H1 (cell line): ENCODE data around the gene SPINT2. TPM values are rescaled to one million over a fixed set of nuclear protein-coding genes. Genes with fewer than 3 reads are reported as not detected.
A peak's percentile ranks its signal among the peaks of the same experiment; 100 is the strongest.

Experiments used
- CTCF ChIA-PET: fragments of 300-600 bp; sonication (Branson Sonifier 250); formaldehyde crosslinking; loops from one replicate; lab custom pipeline; 2021; ENCODE audit not compliant: partially characterized antibody; lab: Charles Lee
- POLR2A ChIA-PET: fragments of 300-600 bp; sonication (Branson Sonifier 250); formaldehyde crosslinking; loops from one replicate; lab custom pipeline; 2021; ENCODE audit warnings: inconsistent platforms; ENCODE audit not compliant: partially characterized antibody; lab: Charles Lee
- DNase-seq, 2 experiments: peaks; one replicate each; pipeline versions ENCODE4 v3.0.0 to v3.0.0-alpha.2; 2010 to 2022; ENCODE audit warnings: low spot score in 2 of 2, low read depth in 1 of 2, mixed read lengths in 1 of 2
- FAIRE-seq: peaks from 2 replicates; lab custom pipeline; 2011; peaks lifted over from hg19 to GRCh38; lab: Jason Lieb, UNC
- H2AFZ ChIP-seq: 2 replicates; pipeline ENCODE4 v1.8.1; 2012; ENCODE audit warnings: low read length, inconsistent platforms
- H2AK5ac ChIP-seq: 2 replicates; pipeline ENCODE4 v1.6.1; 2013; ENCODE audit warnings: low read depth, low read length
- H2BK120ac ChIP-seq: replicated peaks from 2 replicates; pipeline ENCODE3; 2013; ENCODE audit warnings: low read depth, low read length, inconsistent platforms
- H2BK12ac ChIP-seq: 2 replicates; pipeline ENCODE4 v1.6.1; 2013; ENCODE audit warnings: low read depth, low read length
- H2BK15ac ChIP-seq: 2 replicates; pipeline ENCODE4 v1.6.1; 2013; ENCODE audit warnings: low read length
- H2BK20ac ChIP-seq: 2 replicates; pipeline ENCODE4 v1.6.1; 2013; ENCODE audit warnings: low read length
- H2BK5ac ChIP-seq: 2 replicates; pipeline ENCODE4 v1.6.1; 2013; ENCODE audit warnings: low read depth, low read length
- H3K14ac ChIP-seq: 2 replicates; pipeline ENCODE4 v1.6.1; 2013; ENCODE audit warnings: inconsistent platforms; ENCODE audit not compliant: insufficient read length
- H3K18ac ChIP-seq: 2 replicates; pipeline ENCODE4 v1.6.1; 2013; ENCODE audit warnings: low read length; ENCODE audit errors: extremely low read depth
- H3K23ac ChIP-seq: 2 replicates; pipeline ENCODE4 v1.6.1; 2013; ENCODE audit warnings: inconsistent platforms; ENCODE audit not compliant: insufficient read length
- H3K23me2 ChIP-seq: 2 replicates; pipeline ENCODE4 v1.6.1; 2013; ENCODE audit warnings: low read depth, low read length
- H3K27ac ChIP-seq: 2 replicates; pipeline ENCODE4 v1.6.1; 2011; ENCODE audit warnings: low read depth, low read length, inconsistent platforms
- H3K27me3 ChIP-seq, 4 experiments: replicated peaks in 1 of 4; 1 replicate in 1 of 4; 2 replicates in 3 of 4; pipeline versions ENCODE4 v1.6.1 to v1.8.1; 2011 to 2013; ENCODE audit warnings: low read length in 3 of 4, mild to moderate bottlenecking in 3 of 4, inconsistent platforms in 2 of 4, mixed read lengths in 2 of 4, moderate library complexity in 1 of 4; ENCODE audit not compliant: control insufficient read depth in 3 of 4, insufficient read depth in 3 of 4; ENCODE audit errors: extremely low read depth in 1 of 4
- H3K36me3 ChIP-seq, 4 experiments: 2 replicates each; pipeline versions ENCODE4 v1.6.1 to v1.8.1; 2011 to 2013; ENCODE audit warnings: mild to moderate bottlenecking in 4 of 4, low read length in 3 of 4, moderate library complexity in 2 of 4, control low read depth in 1 of 4, inconsistent platforms in 1 of 4; ENCODE audit not compliant: insufficient read depth in 4 of 4, control insufficient read depth in 2 of 4
- H3K4ac ChIP-seq: replicated peaks from 2 replicates; pipeline ENCODE3; 2013; ENCODE audit warnings: low read length, low read depth, mixed read lengths, inconsistent platforms; ENCODE audit not compliant: insufficient read length
- H3K4me1 ChIP-seq, 4 experiments: replicated peaks in 1 of 4; 1 replicate in 1 of 4; 2 replicates in 3 of 4; pipeline versions ENCODE4 v1.6.1 to v1.8.1; 2011 to 2013; ENCODE audit warnings: low read length in 3 of 4, inconsistent platforms in 2 of 4, mixed read lengths in 1 of 4; ENCODE audit not compliant: insufficient read depth in 4 of 4, control insufficient read depth in 3 of 4
- H3K4me2 ChIP-seq, 2 experiments: 2 replicates each; pipeline versions ENCODE4 v1.6.1 to v1.8.1; 2011 to 2013; ENCODE audit warnings: low read depth in 2 of 2, low read length in 2 of 2, control low read depth in 1 of 2, inconsistent platforms in 1 of 2, mild to moderate bottlenecking in 1 of 2; ENCODE audit not compliant: insufficient read depth in 1 of 2
- H3K4me3 ChIP-seq, 4 experiments: fragments of 200-600, 300-600 bp in 1 of 4; sonication (generic), shearing (Covaris generic), sonication (Bioruptor Twin) in 1 of 4; 2 replicates each; pipeline versions ENCODE4 v1.5.1 to v1.8.1; 2011 to 2016; ENCODE audit warnings: low read length in 4 of 4, low read depth in 3 of 4, control low read depth in 2 of 4, inconsistent platforms in 2 of 4, mild to moderate bottlenecking in 2 of 4, mixed read lengths in 1 of 4, moderate library complexity in 1 of 4; ENCODE audit not compliant: insufficient read depth in 2 of 4; ENCODE audit errors: extremely low read depth in 1 of 4
- H3K56ac ChIP-seq: replicated peaks from 2 replicates; pipeline ENCODE3; 2013; ENCODE audit warnings: low read depth, mild to moderate bottlenecking, mixed read lengths, low read length, inconsistent platforms; ENCODE audit not compliant: insufficient read length
- H3K79me1 ChIP-seq: 2 replicates; pipeline ENCODE4 v1.6.1; 2013; ENCODE audit warnings: low read depth, low read length, control low read depth
- H3K79me2 ChIP-seq, 2 experiments: 2 replicates each; pipeline versions ENCODE4 v1.6.1 to v1.8.1; 2012 to 2013; ENCODE audit warnings: low read length in 2 of 2, mild to moderate bottlenecking in 2 of 2, inconsistent platforms in 1 of 2; ENCODE audit not compliant: insufficient read depth in 2 of 2, control insufficient read depth in 1 of 2
- H3K9ac ChIP-seq, 4 experiments: replicated peaks in 1 of 4; 1 replicate in 1 of 4; 2 replicates in 3 of 4; pipeline versions ENCODE4 v1.6.1 to v1.8.1; 2011 to 2013; ENCODE audit warnings: low read depth in 3 of 4, low read length in 3 of 4, control low read depth in 2 of 4, mild to moderate bottlenecking in 2 of 4, moderate library complexity in 2 of 4, inconsistent platforms in 1 of 4; ENCODE audit errors: extremely low read depth in 1 of 4
- H3K9me3 ChIP-seq, 2 experiments: 2 replicates each; pipeline versions ENCODE4 v1.6.1 to v1.8.1; 2012 to 2013; ENCODE audit warnings: mild to moderate bottlenecking in 2 of 2, moderate library complexity in 2 of 2, control low read depth in 1 of 2, inconsistent platforms in 1 of 2, low read depth in 1 of 2, low read length in 1 of 2, mixed read lengths in 1 of 2; ENCODE audit not compliant: insufficient read depth in 2 of 2
- H4K20me1 ChIP-seq, 2 experiments: replicated peaks in 1 of 2; 2 replicates each; pipeline versions ENCODE3 to v1.8.1; 2011 to 2013; ENCODE audit warnings: inconsistent platforms in 2 of 2, low read length in 2 of 2, mild to moderate bottlenecking in 1 of 2; ENCODE audit not compliant: insufficient read depth in 2 of 2, control insufficient read depth in 1 of 2
- H4K5ac ChIP-seq: 2 replicates; pipeline ENCODE4 v1.6.1; 2013; ENCODE audit warnings: low read length, low read depth, mixed read lengths, inconsistent platforms; ENCODE audit not compliant: insufficient read length
- H4K8ac ChIP-seq: 2 replicates; pipeline ENCODE4 v1.8.0; 2013; ENCODE audit warnings: mild to moderate bottlenecking, moderate library complexity, low read length, inconsistent platforms; ENCODE audit not compliant: insufficient read depth; ENCODE audit errors: extremely low read depth
- H4K91ac ChIP-seq: replicated peaks from 2 replicates; pipeline ENCODE3; 2013; ENCODE audit warnings: low read length, mixed read lengths, inconsistent platforms; ENCODE audit not compliant: insufficient read length
- ATF2 ChIP-seq: IDR thresholded peaks from 2 replicates; pipeline ENCODE4 v1.6.1; 2012; ENCODE audit warnings: low read length, inconsistent platforms
- ATF3 ChIP-seq: IDR thresholded peaks from 2 replicates; pipeline ENCODE4 v1.6.1; 2011; ENCODE audit warnings: low read depth, mild to moderate bottlenecking, low read length; ENCODE audit not compliant: insufficient read depth
- BACH1 ChIP-seq: IDR thresholded peaks from 2 replicates; pipeline ENCODE4 v1.6.1; 2012; ENCODE audit warnings: low read length, improper control_type of control experiment
- BRCA1 ChIP-seq: IDR thresholded peaks from 2 replicates; pipeline ENCODE4 v1.6.1; 2012; ENCODE audit warnings: low read depth, low read length, improper control_type of control experiment
- CREB1 ChIP-seq: IDR thresholded peaks from 2 replicates; pipeline ENCODE4 v1.6.1; 2012; ENCODE audit warnings: inconsistent platforms
- GTF2F1 ChIP-seq: IDR thresholded peaks from 2 replicates; pipeline ENCODE4 v1.6.1; 2012; ENCODE audit warnings: low read depth, low read length, improper control_type of control experiment, borderline replicate concordance
- HDAC2 ChIP-seq, 2 experiments: fragments of 300-600 bp in 1 of 2; sonication (generic) in 1 of 2; IDR thresholded peaks; 2 replicates each; pipeline ENCODE4 v1.6.1; 2011 to 2012; ENCODE audit warnings: low read depth in 2 of 2, low read length in 2 of 2, mild to moderate bottlenecking in 2 of 2, moderate library complexity in 2 of 2, borderline replicate concordance in 1 of 2, inconsistent platforms in 1 of 2
- NANOG ChIP-seq: IDR thresholded peaks from 2 replicates; pipeline ENCODE4 v1.6.1; 2011; ENCODE audit warnings: low read length, low read depth, mild to moderate bottlenecking, inconsistent platforms; ENCODE audit not compliant: insufficient read depth, poor library complexity, severe bottlenecking
- SAP30 ChIP-seq: fragments of 300-600 bp; sonication (generic); IDR thresholded peaks from 2 replicates; pipeline ENCODE4 v1.7.1; 2012; ENCODE audit warnings: low read length, moderate library complexity, mild to moderate bottlenecking, inconsistent platforms; ENCODE audit not compliant: insufficient read depth, insufficient replicate concordance
- SRF ChIP-seq: IDR thresholded peaks from 2 replicates; pipeline ENCODE4 v1.6.1; 2011; ENCODE audit warnings: mild to moderate bottlenecking, low read depth, low read length, moderate library complexity
- WGBS, 2 experiments: shearing (Covaris generic) in 1 of 2; methylation state at CpG; one replicate each; pipeline versions ENCODE4 v1.1.6 to v1.1.7; 2013 to 2015; ENCODE audit warnings: low lambda C conversion rate in 2 of 2, mixed read lengths in 2 of 2, inconsistent platforms in 1 of 2, low coverage in 1 of 2, missing lambda C conversion rate in 1 of 2; ENCODE audit not compliant: insufficient replicate concordance in 2 of 2, insufficient coverage in 1 of 2, insufficient read length in 1 of 2; ENCODE audit errors: extremely low coverage in 1 of 2, missing lambda C conversion rate in 1 of 2; 5-methylcytosine and 5-hydroxymethylcytosine counted together
- polyA plus RNA-seq, 7 experiments: library from polyadenylated mRNA; depleted of rRNA in 3 of 7; stranded (reverse) in 5 of 7; unstranded in 2 of 7; fragments of >200 nt in 5 of 7; fragments of 200-250 nt in 2 of 7; gene quantifications; 1 replicate in 5 of 7; 2 replicates in 1 of 7; 4 replicates in 1 of 7; pipeline versions ENCODE4 v1.2.1 to v1.2.3, GENCODE V29; 2011 to 2013; ENCODE audit warnings: missing spikeins in 2 of 7, mixed read lengths in 2 of 7
- total RNA-seq: library from RNA; stranded (reverse); fragmentation: NEBNext Ultra II Directional; extraction: Animal tissue kit (Norgen Biotek cat#: 25700); gene quantifications from 2 replicates; pipeline ENCODE4 v1.2.1, GENCODE V29; 2021

Gene SPINT2
- total and polyA plus RNA-seq, 2 of the 8 experiments (the other 6 are each of a cell fraction or from before 2014, with no cell fraction given), result 294 to 296 TPM

- H4K5ac ChIP-seq, result no peak overlapping the region
- no peak overlapping the region for H2AFZ ChIP-seq
- peaks cover 0 to 16% (median 12%) of the 10 kb centered on the region in 4 experiments; a peak in 4 of 7 replicates for H3K27me3 ChIP-seq
- WGBS, 2 experiments, result 83% methylated on average over 5 of the region's 5 CpGs; no CpG with 5 or more reads in 1 of the 2 experiments
- H3K36me3 ChIP-seq, result no peaks in the 10 kb centered on the region
- H4K20me1 ChIP-seq, result peaks cover 0 to 2% of the 10 kb centered on the region in 2 experiments
- no peak for FAIRE-seq
- peak overlapping the region; percentile 90; the same call in 1 of the 2 replicates for H2BK12ac ChIP-seq
- peaks cover 10 to 41% (median 24%) of the 10 kb centered on the region in 4 experiments for H3K4me1 ChIP-seq
- H3K4ac ChIP-seq, result peak overlapping the region; percentile 81
- H3K14ac ChIP-seq, result no peak overlapping the region
- H4K8ac ChIP-seq, result 0 out of 2 replicates have a peak overlapping the region, but pooled peaks have one; percentile 53
- no peak overlapping the region for H3K23ac ChIP-seq
- H3K23me2 ChIP-seq, result peaks cover 8% of the 10 kb centered on the region; the same call in 1 of the 2 replicates
- DNase-seq, result no peak
- H3K9ac ChIP-seq, result no peak overlapping the region; a peak in 1 of 7 replicates
- POLR2A ChIA-PET, result interaction anchor here (0.7 to 3.6 kb wide), 5 partner anchors 10 to 134 kb away, joined by 3 to 19 read pairs (median 12); partner anchors contain the start of genes C19orf33, GGN and SPINT2
- H2BK20ac ChIP-seq, result no peak overlapping the region
- peak overlapping the region; percentile 4 to 16; a peak in 2 of 4 replicates for H3K4me2 ChIP-seq
- H3K79me2 ChIP-seq, result no peaks in the 10 kb centered on the region
- H3K9me3 ChIP-seq, result no peaks in the 10 kb centered on the region
- H2BK5ac ChIP-seq, result no peak overlapping the region
- H2BK15ac ChIP-seq, result peak overlapping the region; percentile 72; the same call in 1 of the 2 replicates
- peak overlapping the region; percentile 25; the same call in 1 of the 2 replicates for H2AK5ac ChIP-seq
- peak overlapping the region; percentile 66 for H4K91ac ChIP-seq
- H3K79me1 ChIP-seq, result 0 out of 2 replicates have a peak, but pooled peaks cover 2% of the 10 kb centered on the region
- no peak overlapping the region for H3K27ac ChIP-seq
- no peak overlapping the region for H2BK120ac ChIP-seq
- peak overlapping the region; percentile 62; the same call in 1 of the 2 replicates for H3K18ac ChIP-seq
- H3K56ac ChIP-seq, result no peak overlapping the region
- no peak overlapping the region for H3K4me3 ChIP-seq
- CTCF ChIA-PET, result interaction anchor here (0.9 to 10.2 kb wide), 3 partner anchors 10 to 98 kb away, joined by 3 to 124 read pairs (median 24); partner anchors contain the start of gene SPINT2
- TF ChIP-seq BACH1, result no peak
- no peak for TF ChIP-seq ATF2
- TF ChIP-seq ATF3, result no peak
- no peak for TF ChIP-seq SAP30
- TF ChIP-seq SRF, result no peak
- no peak for TF ChIP-seq GTF2F1
- no peak for TF ChIP-seq HDAC2 (IDR thresholded peaks at IDR 0.05; ENCODE audit: borderline replicate concordance in 1 of 2, low read depth in 2 of 2, low read length in 2 of 2)
- no peak for TF ChIP-seq BRCA1
- no peak for TF ChIP-seq NANOG
- no peak for TF ChIP-seq CREB1
Observed at GRCh38 chr19:38253788-38254187, 10.6 kb upstream of the SPINT2 start.
